Measurements from ENCODE around the gene OTC.

- TF ChIP-seq, protein P1, sequence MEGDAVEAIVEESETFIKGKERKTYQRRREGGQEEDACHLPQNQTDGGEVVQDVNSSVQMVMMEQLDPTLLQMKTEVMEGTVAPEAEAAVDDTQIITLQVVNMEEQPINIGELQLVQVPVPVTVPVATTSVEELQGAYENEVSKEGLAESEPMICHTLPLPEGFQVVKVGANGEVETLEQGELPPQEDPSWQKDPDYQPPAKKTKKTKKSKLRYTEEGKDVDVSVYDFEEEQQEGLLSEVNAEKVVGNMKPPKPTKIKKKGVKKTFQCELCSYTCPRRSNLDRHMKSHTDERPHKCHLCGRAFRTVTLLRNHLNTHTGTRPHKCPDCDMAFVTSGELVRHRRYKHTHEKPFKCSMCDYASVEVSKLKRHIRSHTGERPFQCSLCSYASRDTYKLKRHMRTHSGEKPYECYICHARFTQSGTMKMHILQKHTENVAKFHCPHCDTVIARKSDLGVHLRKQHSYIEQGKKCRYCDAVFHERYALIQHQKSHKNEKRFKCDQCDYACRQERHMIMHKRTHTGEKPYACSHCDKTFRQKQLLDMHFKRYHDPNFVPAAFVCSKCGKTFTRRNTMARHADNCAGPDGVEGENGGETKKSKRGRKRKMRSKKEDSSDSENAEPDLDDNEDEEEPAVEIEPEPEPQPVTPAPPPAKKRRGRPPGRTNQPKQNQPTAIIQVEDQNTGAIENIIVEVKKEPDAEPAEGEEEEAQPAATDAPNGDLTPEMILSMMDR (IDR thresholded peaks at IDR 0.05), result no peak
- TF ChIP-seq ZFX (IDR thresholded peaks at IDR 0.05; ENCODE audit: borderline replicate concordance), result no peak
These were observed 100.2 kb downstream of the OTC start for GRCh38 chrX:38452603-38453002.

Measured in 22Rv1 (cell line).